Right renal cortex interstitium (tissue), 3 donors: Measurements from ENCODE around the gene AFF2. TPM values are rescaled to one million over a fixed set of nuclear protein-coding genes. Genes with fewer than 3 reads are reported as not detected.

Source experiments
- DNase-seq, 3 donors: peaks; one replicate each; pipeline ENCODE4 v3.0.0-alpha.2; 2013; ENCODE audit warnings: low read depth in 3 of 3, low spot score in 2 of 3
- polyA plus RNA-seq, 3 donors: library from polyadenylated mRNA; unstranded; fragments of 120-200 nt; gene quantifications; one replicate each; pipeline ENCODE4 v1.2.1, GENCODE V29; 2013; ENCODE audit not compliant: insufficient read length in 3 of 3

The AFF2 gene
- polyA plus RNA-seq, 3 donors = 4.8 to 5.6 (median 5.6) TPM

DNA sequence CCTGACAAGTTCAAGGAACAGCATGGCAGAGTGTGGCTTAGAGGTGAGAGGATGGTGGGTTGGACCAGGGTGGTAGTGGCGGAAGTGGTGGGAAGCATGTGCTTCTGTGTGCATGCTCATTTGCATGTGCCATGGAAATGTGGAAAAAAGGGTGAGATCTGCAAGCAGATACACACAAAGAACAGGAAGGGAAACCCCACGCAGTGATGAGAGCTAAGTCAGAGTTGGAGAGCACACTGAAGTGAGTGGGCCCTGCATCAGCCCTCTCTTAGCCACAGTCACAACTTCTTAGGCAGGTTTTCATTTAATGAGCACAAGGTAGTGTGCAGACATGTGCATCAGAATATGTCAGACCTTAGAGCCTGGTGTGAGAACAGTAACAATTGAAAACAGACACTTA is 483.8 kb downstream of the AFF2 start:
- no peak for DNase-seq

- no peak for DNase-seq
These were observed 491.1 kb downstream of the AFF2 start for GRCh38 chrX:148991502-148991901.

DNA sequence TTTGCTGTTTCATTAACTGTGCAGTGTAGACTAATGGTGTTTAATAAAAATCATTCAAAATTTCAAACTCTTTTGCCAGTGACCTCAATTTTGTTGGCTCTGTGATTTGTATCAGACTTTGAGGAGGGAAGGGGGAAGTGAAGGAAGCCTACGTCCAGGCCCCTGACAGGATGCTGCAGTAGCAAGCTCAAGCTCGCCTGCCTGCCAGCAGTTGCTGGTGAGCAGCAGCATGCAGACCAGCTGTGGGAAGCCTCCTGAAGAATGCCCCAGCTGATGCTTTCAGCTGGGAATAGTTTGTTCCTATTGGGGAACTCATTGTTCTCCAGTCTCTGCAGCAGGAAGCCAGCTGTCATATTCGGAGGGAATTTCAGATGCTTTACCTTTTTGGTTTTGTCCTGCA is 495.2 kb downstream of the AFF2 start:
- DNase-seq = no peak

DNA sequence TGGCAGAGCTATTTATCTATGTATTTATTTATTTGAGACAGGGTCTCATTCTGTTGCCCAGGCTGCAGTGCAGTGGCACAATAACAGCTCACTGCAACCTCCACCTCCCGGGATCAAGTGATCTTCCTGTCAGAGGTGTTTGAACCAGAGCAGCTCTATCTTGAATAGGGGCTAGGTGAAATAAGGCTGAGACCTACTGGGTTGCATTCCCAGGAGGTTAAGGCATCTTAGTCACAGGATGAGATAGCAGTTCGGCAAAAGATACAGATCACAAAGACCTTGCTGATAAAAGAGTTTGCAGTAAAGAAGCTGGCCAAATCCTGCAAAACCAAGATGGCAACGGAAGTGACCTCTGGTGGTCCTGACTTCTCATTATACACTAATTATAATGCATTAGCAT is 501.9 kb downstream of the AFF2 start:
- no peak for DNase-seq

- DNase-seq = no peak
These were observed 503.6 kb downstream of the AFF2 start for GRCh38 chrX:149003863-149004660.

- no peak for DNase-seq
These were observed 504.5 kb downstream of the AFF2 start for GRCh38 chrX:149004936-149005335.

- no peak for DNase-seq
These were observed 505.8 kb downstream of the AFF2 start for GRCh38 chrX:149006235-149006634.

- no peak for DNase-seq
These were observed 507.0 kb downstream of the AFF2 start for GRCh38 chrX:149007423-149007822.

- no peak for DNase-seq
These were observed 509.8 kb downstream of the AFF2 start for GRCh38 chrX:149010013-149010852.

DNA sequence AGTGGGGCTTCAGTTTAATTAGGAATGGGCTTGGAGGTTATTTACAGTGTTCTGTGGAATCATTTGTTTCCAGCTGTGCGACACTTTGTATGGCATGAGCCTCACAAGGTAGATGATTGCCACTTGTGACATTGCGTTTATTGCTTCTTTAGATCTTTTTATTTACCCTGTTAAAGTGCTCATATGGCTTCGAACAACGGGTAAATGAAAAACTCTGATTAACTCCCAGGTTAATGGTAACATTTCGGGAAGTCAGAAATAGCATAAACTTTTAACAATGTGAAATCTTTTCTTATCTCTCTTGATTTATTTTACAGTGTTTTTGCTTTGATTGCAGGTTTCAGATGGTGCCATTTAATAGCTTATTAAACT is 510.4 kb downstream of the AFF2 start:
- no peak for DNase-seq

DNA sequence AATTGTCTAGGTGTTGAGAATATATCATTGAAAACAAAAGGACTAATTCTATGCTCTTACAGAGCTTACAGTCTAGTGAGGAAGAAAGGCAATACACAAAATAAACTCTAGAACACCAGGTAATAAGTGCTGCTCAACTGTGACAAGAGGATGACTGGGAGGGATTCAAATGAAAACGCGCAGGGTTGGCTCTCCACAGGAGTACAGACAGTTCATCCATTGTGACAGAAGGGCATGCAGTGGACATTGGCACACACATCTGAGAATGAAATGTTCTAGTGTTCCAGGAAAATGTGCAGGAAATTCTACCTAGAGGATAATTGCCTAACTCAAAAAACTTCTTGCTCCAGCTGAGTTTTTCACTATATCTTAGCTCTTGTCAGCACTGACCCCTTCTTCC is 512.7 kb downstream of the AFF2 start:
- DNase-seq = no peak

DNA sequence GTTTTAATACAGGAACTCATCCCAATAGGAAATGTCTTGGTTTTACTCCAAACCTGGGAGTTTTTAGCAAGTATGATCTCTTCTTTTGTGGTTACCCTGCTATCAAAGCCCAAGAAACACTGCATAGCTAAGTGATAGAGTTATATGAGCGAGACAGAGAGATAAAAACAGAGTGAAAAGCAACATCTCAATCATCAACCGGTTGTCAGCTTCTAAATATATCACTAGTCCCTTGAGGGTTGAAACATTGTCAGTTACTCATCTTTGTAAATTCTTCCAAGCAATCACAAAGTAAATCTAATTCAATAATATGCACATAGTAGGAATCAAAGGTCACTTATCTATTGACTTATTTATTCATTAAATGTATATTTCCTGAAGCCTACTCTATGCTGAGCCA is 520.7 kb downstream of the AFF2 start:
- DNase-seq = no peak

DNA sequence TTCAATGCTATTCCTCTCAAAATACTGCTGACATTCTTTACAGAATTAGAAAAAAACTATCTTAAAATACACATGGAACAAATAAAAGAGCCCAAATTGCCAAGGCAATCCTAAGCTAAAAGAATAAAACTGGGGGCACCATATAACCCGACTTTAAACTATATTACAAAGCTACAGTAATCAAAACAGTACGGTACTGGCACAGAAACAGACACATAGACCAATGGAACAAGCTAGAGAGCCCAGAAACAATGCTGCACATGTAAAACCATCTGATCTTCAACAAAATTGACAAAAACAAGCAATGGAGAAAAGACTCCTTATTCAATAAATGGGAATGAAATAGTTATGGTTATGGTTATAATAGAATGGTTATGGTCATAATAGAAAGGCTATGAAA is 522.1 kb downstream of the AFF2 start:
- DNase-seq = no peak

- DNase-seq = no peak
These were observed 532.0 kb downstream of the AFF2 start for GRCh38 chrX:149032449-149032848.

GRCh38 chrX:149036086-149036485 is 535.7 kb downstream of the AFF2 start:
- DNase-seq = no peak

GRCh38 chrX:149037281-149037870 is 537.0 kb downstream of the AFF2 start:
- no peak for DNase-seq

DNA sequence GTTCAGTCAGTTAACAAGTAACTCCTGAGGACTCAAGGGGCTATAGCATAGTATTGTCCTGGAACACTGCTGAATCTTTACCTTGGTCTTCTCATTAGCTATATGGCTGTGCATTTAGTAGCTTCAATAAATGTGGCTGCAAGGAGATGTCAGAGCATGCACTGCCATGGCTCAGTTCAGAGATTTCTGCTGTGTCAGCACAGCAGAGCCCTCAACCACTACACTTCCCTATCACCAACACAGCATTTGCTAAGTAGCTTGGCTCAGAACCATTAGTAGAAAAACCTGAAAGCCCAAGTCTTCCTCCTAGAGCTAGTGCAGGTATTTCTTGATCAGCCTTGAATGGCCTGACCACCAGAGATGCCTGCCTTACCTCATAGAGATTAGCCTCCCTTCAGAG is 538.6 kb downstream of the AFF2 start:
- DNase-seq = no peak

DNA sequence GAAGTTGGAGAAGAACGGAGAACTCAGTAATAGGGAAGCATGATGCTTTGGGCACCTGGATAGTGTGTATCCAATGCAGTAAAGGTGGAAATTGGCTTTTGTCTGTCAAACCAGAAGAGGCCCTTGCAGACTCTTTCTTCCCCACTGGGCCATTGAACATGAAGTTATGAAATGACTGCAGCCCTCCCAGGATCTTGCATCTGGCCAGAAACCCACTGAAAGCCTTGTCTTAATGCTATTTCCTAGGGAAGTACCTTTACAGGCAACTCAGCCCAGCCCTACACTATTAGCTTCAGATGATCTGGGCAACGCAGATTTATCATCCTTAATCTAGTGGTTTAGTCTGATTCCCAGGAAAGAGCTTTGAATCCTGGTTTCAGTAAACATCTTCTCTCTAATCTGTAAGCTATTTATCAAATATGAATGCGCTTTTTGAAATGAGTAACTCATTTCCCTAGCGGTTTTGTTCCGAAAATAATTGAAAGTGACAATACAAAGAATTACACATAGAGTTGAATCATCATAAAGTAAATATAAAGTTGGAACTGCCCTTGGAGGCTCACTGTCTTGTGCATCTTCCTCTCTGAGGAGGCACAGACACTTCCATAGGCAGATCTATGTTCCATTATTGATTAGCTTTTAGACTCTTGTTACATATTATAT is 540.6 kb downstream of the AFF2 start:
- no peak for DNase-seq

DNA sequence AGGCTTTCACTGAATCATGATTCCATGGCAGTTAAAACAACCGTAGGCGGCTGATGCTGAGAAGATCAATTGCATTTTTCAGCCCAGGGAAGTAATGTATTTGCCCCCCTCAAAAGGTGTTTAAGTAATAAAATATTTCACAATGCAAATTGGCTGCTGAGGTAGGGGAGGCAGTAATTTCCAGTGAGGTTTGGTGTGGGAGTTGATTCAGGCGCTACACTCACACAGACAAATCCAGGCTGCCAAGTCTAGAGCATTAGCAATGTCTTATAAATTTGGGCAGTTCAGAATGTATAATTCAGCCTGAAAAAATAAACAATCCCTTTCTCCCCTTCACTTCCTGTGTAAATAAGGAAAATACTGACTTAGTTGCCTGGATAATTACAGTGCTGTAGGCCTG is 543.0 kb downstream of the AFF2 start:
- DNase-seq = no peak

DNA sequence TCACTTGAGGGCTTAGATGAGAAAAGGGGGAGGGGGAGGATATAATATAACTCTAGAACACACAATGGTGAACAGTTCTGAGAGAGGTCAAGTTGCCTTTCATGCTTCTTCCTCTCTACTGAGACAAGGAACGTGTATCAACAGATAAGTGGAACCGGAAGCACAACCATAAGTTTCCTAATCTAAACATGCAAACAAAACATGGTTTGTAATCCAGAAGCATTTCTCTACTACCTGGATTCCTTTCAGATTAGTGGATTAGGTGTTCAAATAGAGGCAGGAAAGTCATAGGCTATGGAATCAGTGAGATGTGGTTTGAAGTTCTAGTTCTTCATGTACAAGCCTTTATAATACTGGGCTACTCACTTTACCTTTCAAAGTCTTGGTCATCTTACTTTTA is 544.1 kb downstream of the AFF2 start:
- DNase-seq = no peak

DNA sequence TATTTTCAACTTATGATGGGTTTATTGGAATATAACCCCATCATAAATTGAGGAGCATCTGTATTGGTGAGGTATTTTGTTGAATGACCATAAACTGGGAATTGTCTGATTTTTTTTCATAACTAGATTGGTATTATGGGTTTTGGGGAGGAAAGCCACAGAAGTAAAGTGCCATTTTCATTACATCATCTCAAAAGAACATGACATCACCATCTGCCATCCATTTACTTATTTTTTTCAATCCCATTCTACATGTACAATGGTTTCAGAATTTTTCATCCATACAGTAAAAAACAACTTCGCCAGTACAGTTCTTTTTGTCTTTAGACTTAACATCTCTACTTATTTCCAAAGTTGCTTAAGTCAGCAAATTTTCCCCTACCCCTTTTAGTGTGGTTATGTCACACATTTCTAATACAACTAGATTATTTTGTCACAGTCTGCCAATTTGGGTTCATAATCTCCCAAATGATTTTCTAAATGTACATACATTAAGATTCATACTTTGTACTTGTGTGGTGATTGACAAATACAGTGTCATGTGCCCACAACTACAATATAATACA is 545.3 kb downstream of the AFF2 start:
- no peak for DNase-seq
